ENCODE data around the gene KIF5A.
"Not testable (repeated sequence)": the region's sequence is repeated elsewhere in the genome, so short reads cannot be mapped to it uniquely, and the experiment has no call there.

GRCh38 chr12:57618431-57618830 lies 68.6 kb downstream of the KIF5A start:
- not testable (repeated sequence) for TF ChIP-seq CTCF (IDR thresholded peaks at IDR 0.05; ENCODE audit: insufficient read depth, low read length, poor library complexity, severe bottlenecking); EZH2phosphoT487 (conservative IDR thresholded peaks at IDR 0.05; ENCODE audit: low read length)

Measured in SU-DHL-6 (cell line).